H1 (cell line): Measurements from ENCODE around the gene ARL11. TPM values are rescaled to one million over a fixed set of nuclear protein-coding genes. Genes with fewer than 3 reads are reported as not detected.

Experiments
- CTCF ChIA-PET: fragments of 300-600 bp; sonication (Branson Sonifier 250); formaldehyde crosslinking; loops from one replicate; lab custom pipeline; 2021; ENCODE audit not compliant: partially characterized antibody; lab: Charles Lee
- POLR2A ChIA-PET: fragments of 300-600 bp; sonication (Branson Sonifier 250); formaldehyde crosslinking; loops from one replicate; lab custom pipeline; 2021; ENCODE audit warnings: inconsistent platforms; ENCODE audit not compliant: partially characterized antibody; lab: Charles Lee
- DNase-seq, 2 experiments: peaks; one replicate each; pipeline versions ENCODE4 v3.0.0 to v3.0.0-alpha.2; 2010 to 2022; ENCODE audit warnings: low spot score in 2 of 2, low read depth in 1 of 2, mixed read lengths in 1 of 2
- FAIRE-seq: peaks from 2 replicates; lab custom pipeline; 2011; peaks lifted over from hg19 to GRCh38; lab: Jason Lieb, UNC
- H2AFZ ChIP-seq: 2 replicates; pipeline ENCODE4 v1.8.1; 2012; ENCODE audit warnings: low read length, inconsistent platforms
- H2AK5ac ChIP-seq: 2 replicates; pipeline ENCODE4 v1.6.1; 2013; ENCODE audit warnings: low read depth, low read length
- H2BK120ac ChIP-seq: replicated peaks from 2 replicates; pipeline ENCODE3; 2013; ENCODE audit warnings: low read depth, low read length, inconsistent platforms
- H2BK12ac ChIP-seq: 2 replicates; pipeline ENCODE4 v1.6.1; 2013; ENCODE audit warnings: low read depth, low read length
- H2BK15ac ChIP-seq: 2 replicates; pipeline ENCODE4 v1.6.1; 2013; ENCODE audit warnings: low read length
- H2BK20ac ChIP-seq: 2 replicates; pipeline ENCODE4 v1.6.1; 2013; ENCODE audit warnings: low read length
- H2BK5ac ChIP-seq: 2 replicates; pipeline ENCODE4 v1.6.1; 2013; ENCODE audit warnings: low read depth, low read length
- H3K14ac ChIP-seq: 2 replicates; pipeline ENCODE4 v1.6.1; 2013; ENCODE audit warnings: inconsistent platforms; ENCODE audit not compliant: insufficient read length
- H3K18ac ChIP-seq: 2 replicates; pipeline ENCODE4 v1.6.1; 2013; ENCODE audit warnings: low read length; ENCODE audit errors: extremely low read depth
- H3K23ac ChIP-seq: 2 replicates; pipeline ENCODE4 v1.6.1; 2013; ENCODE audit warnings: inconsistent platforms; ENCODE audit not compliant: insufficient read length
- H3K23me2 ChIP-seq: 2 replicates; pipeline ENCODE4 v1.6.1; 2013; ENCODE audit warnings: low read depth, low read length
- H3K27ac ChIP-seq: 2 replicates; pipeline ENCODE4 v1.6.1; 2011; ENCODE audit warnings: low read depth, low read length, inconsistent platforms
- H3K27me3 ChIP-seq, 4 experiments: replicated peaks in 1 of 4; 1 replicate in 1 of 4; 2 replicates in 3 of 4; pipeline versions ENCODE4 v1.6.1 to v1.8.1; 2011 to 2013; ENCODE audit warnings: low read length in 3 of 4, mild to moderate bottlenecking in 3 of 4, inconsistent platforms in 2 of 4, mixed read lengths in 2 of 4, moderate library complexity in 1 of 4; ENCODE audit not compliant: control insufficient read depth in 3 of 4, insufficient read depth in 3 of 4; ENCODE audit errors: extremely low read depth in 1 of 4
- H3K36me3 ChIP-seq, 4 experiments: 2 replicates each; pipeline versions ENCODE4 v1.6.1 to v1.8.1; 2011 to 2013; ENCODE audit warnings: mild to moderate bottlenecking in 4 of 4, low read length in 3 of 4, moderate library complexity in 2 of 4, control low read depth in 1 of 4, inconsistent platforms in 1 of 4; ENCODE audit not compliant: insufficient read depth in 4 of 4, control insufficient read depth in 2 of 4
- H3K4ac ChIP-seq: replicated peaks from 2 replicates; pipeline ENCODE3; 2013; ENCODE audit warnings: low read length, low read depth, mixed read lengths, inconsistent platforms; ENCODE audit not compliant: insufficient read length
- H3K4me1 ChIP-seq, 4 experiments: replicated peaks in 1 of 4; 1 replicate in 1 of 4; 2 replicates in 3 of 4; pipeline versions ENCODE4 v1.6.1 to v1.8.1; 2011 to 2013; ENCODE audit warnings: low read length in 3 of 4, inconsistent platforms in 2 of 4, mixed read lengths in 1 of 4; ENCODE audit not compliant: insufficient read depth in 4 of 4, control insufficient read depth in 3 of 4
- H3K4me2 ChIP-seq, 2 experiments: 2 replicates each; pipeline versions ENCODE4 v1.6.1 to v1.8.1; 2011 to 2013; ENCODE audit warnings: low read depth in 2 of 2, low read length in 2 of 2, control low read depth in 1 of 2, inconsistent platforms in 1 of 2, mild to moderate bottlenecking in 1 of 2; ENCODE audit not compliant: insufficient read depth in 1 of 2
- H3K4me3 ChIP-seq, 4 experiments: fragments of 200-600, 300-600 bp in 1 of 4; sonication (generic), shearing (Covaris generic), sonication (Bioruptor Twin) in 1 of 4; 2 replicates each; pipeline versions ENCODE4 v1.5.1 to v1.8.1; 2011 to 2016; ENCODE audit warnings: low read length in 4 of 4, low read depth in 3 of 4, control low read depth in 2 of 4, inconsistent platforms in 2 of 4, mild to moderate bottlenecking in 2 of 4, mixed read lengths in 1 of 4, moderate library complexity in 1 of 4; ENCODE audit not compliant: insufficient read depth in 2 of 4; ENCODE audit errors: extremely low read depth in 1 of 4
- H3K56ac ChIP-seq: replicated peaks from 2 replicates; pipeline ENCODE3; 2013; ENCODE audit warnings: low read depth, mild to moderate bottlenecking, mixed read lengths, low read length, inconsistent platforms; ENCODE audit not compliant: insufficient read length
- H3K79me1 ChIP-seq: 2 replicates; pipeline ENCODE4 v1.6.1; 2013; ENCODE audit warnings: low read depth, low read length, control low read depth
- H3K79me2 ChIP-seq, 2 experiments: 2 replicates each; pipeline versions ENCODE4 v1.6.1 to v1.8.1; 2012 to 2013; ENCODE audit warnings: low read length in 2 of 2, mild to moderate bottlenecking in 2 of 2, inconsistent platforms in 1 of 2; ENCODE audit not compliant: insufficient read depth in 2 of 2, control insufficient read depth in 1 of 2
- H3K9ac ChIP-seq, 4 experiments: replicated peaks in 1 of 4; 1 replicate in 1 of 4; 2 replicates in 3 of 4; pipeline versions ENCODE4 v1.6.1 to v1.8.1; 2011 to 2013; ENCODE audit warnings: low read depth in 3 of 4, low read length in 3 of 4, control low read depth in 2 of 4, mild to moderate bottlenecking in 2 of 4, moderate library complexity in 2 of 4, inconsistent platforms in 1 of 4; ENCODE audit errors: extremely low read depth in 1 of 4
- H3K9me3 ChIP-seq, 2 experiments: 2 replicates each; pipeline versions ENCODE4 v1.6.1 to v1.8.1; 2012 to 2013; ENCODE audit warnings: mild to moderate bottlenecking in 2 of 2, moderate library complexity in 2 of 2, control low read depth in 1 of 2, inconsistent platforms in 1 of 2, low read depth in 1 of 2, low read length in 1 of 2, mixed read lengths in 1 of 2; ENCODE audit not compliant: insufficient read depth in 2 of 2
- H4K20me1 ChIP-seq, 2 experiments: replicated peaks in 1 of 2; 2 replicates each; pipeline versions ENCODE3 to v1.8.1; 2011 to 2013; ENCODE audit warnings: inconsistent platforms in 2 of 2, low read length in 2 of 2, mild to moderate bottlenecking in 1 of 2; ENCODE audit not compliant: insufficient read depth in 2 of 2, control insufficient read depth in 1 of 2
- H4K5ac ChIP-seq: 2 replicates; pipeline ENCODE4 v1.6.1; 2013; ENCODE audit warnings: low read length, low read depth, mixed read lengths, inconsistent platforms; ENCODE audit not compliant: insufficient read length
- H4K8ac ChIP-seq: 2 replicates; pipeline ENCODE4 v1.8.0; 2013; ENCODE audit warnings: mild to moderate bottlenecking, moderate library complexity, low read length, inconsistent platforms; ENCODE audit not compliant: insufficient read depth; ENCODE audit errors: extremely low read depth
- H4K91ac ChIP-seq: replicated peaks from 2 replicates; pipeline ENCODE3; 2013; ENCODE audit warnings: low read length, mixed read lengths, inconsistent platforms; ENCODE audit not compliant: insufficient read length
- KDM1A ChIP-seq: fragments of 200-600, 300-600 bp; sonication (generic); IDR thresholded peaks from 2 replicates; pipeline ENCODE4 v1.7.1; 2016; ENCODE audit warnings: mild to moderate bottlenecking, low read length, borderline replicate concordance
- NANOG ChIP-seq: IDR thresholded peaks from 2 replicates; pipeline ENCODE4 v1.6.1; 2011; ENCODE audit warnings: low read length, low read depth, mild to moderate bottlenecking, inconsistent platforms; ENCODE audit not compliant: insufficient read depth, poor library complexity, severe bottlenecking
- NRF1 ChIP-seq: IDR thresholded peaks from 2 replicates; pipeline ENCODE4 v1.6.1; 2011; ENCODE audit warnings: mild to moderate bottlenecking, low read depth, low read length, improper control_type of control experiment
- SIN3A ChIP-seq, 2 experiments: IDR thresholded peaks in 1 of 2; conservative IDR thresholded peaks in 1 of 2; 2 replicates each; pipeline ENCODE4 v1.6.1; 2011 to 2012; ENCODE audit warnings: low read length in 2 of 2, improper control_type of control experiment in 1 of 2, low read depth in 1 of 2, mild to moderate bottlenecking in 1 of 2
- SRF ChIP-seq: IDR thresholded peaks from 2 replicates; pipeline ENCODE4 v1.6.1; 2011; ENCODE audit warnings: mild to moderate bottlenecking, low read depth, low read length, moderate library complexity
- SUZ12 ChIP-seq: fragments of 200-600 bp; sonication (generic); IDR thresholded peaks from 2 replicates; pipeline ENCODE4 v1.6.1; 2012; ENCODE audit warnings: mild to moderate bottlenecking, inconsistent platforms, low read length, moderate library complexity, mixed read lengths
- TBP ChIP-seq: IDR thresholded peaks from 2 replicates; pipeline ENCODE4 v1.6.1; 2011; ENCODE audit warnings: low read depth, low read length, improper control_type of control experiment
- WGBS, 2 experiments: shearing (Covaris generic) in 1 of 2; methylation state at CpG; one replicate each; pipeline versions ENCODE4 v1.1.6 to v1.1.7; 2013 to 2015; ENCODE audit warnings: low lambda C conversion rate in 2 of 2, mixed read lengths in 2 of 2, inconsistent platforms in 1 of 2, low coverage in 1 of 2, missing lambda C conversion rate in 1 of 2; ENCODE audit not compliant: insufficient replicate concordance in 2 of 2, insufficient coverage in 1 of 2, insufficient read length in 1 of 2; ENCODE audit errors: extremely low coverage in 1 of 2, missing lambda C conversion rate in 1 of 2; 5-methylcytosine and 5-hydroxymethylcytosine counted together
- polyA plus RNA-seq, 7 experiments: library from polyadenylated mRNA; depleted of rRNA in 3 of 7; stranded (reverse) in 5 of 7; unstranded in 2 of 7; fragments of >200 nt in 5 of 7; fragments of 200-250 nt in 2 of 7; gene quantifications; 1 replicate in 5 of 7; 2 replicates in 1 of 7; 4 replicates in 1 of 7; pipeline versions ENCODE4 v1.2.1 to v1.2.3, GENCODE V29; 2011 to 2013; ENCODE audit warnings: missing spikeins in 2 of 7, mixed read lengths in 2 of 7
- total RNA-seq: library from RNA; stranded (reverse); fragmentation: NEBNext Ultra II Directional; extraction: Animal tissue kit (Norgen Biotek cat#: 25700); gene quantifications from 2 replicates; pipeline ENCODE4 v1.2.1, GENCODE V29; 2021
- TF ChIP-seq, protein P1 (sequence below): IDR thresholded peaks from 2 replicates; pipeline ENCODE4 v1.6.1; 2012; ENCODE audit warnings: inconsistent platforms
- TF ChIP-seq, protein P2 (sequence below), 3 experiments: IDR thresholded peaks; 1 replicate in 2 of 3; 2 replicates in 1 of 3; pipeline versions ENCODE4 v1.5.1 to v1.6.1; 2011; ENCODE audit warnings: low read length in 3 of 3, mild to moderate bottlenecking in 3 of 3, inconsistent platforms in 2 of 3, low read depth in 1 of 3, moderate library complexity in 1 of 3; ENCODE audit not compliant: insufficient read depth in 1 of 3; ENCODE audit errors: control extremely low read depth in 1 of 3

Gene ARL11
- total and polyA plus RNA-seq, 2 of the 8 experiments (the other 6 are each of a cell fraction or from before 2014, with no cell fraction given): 0.45 to 0.52 TPM

DNA sequence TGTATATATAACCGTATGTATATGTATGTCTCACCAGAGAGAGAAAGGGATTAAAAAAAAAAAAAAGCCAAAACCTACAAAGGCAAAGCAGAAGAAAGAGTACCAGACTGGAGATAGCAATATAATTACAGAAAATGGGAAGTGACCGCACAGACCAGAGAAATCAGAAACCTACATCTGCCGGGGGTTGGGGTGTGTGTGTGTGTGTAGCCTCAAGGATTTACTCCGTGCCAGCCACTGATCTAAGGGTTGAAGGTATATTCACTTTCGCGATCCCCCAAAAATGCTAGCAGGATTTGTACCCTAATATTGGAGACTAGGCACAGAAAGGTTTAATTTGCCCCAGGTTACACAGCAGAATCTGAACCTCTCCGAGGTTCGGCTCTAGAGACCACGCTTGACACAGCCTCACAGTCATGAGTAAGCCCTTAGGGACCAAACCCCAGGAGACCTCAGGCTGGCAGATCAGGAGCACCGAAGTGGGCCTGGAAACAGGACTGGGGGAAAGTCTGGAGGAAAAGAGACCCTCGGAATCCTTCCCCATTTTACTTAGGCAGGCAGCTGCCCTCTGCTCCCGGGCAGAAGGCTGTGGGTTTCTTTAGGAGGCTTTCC is 14.8 kb downstream of the ARL11 start:
- no peaks in the 10 kb centered on the region for H3K79me2 ChIP-seq
- no peak overlapping the region for H3K4ac ChIP-seq
- H4K8ac ChIP-seq: no peak overlapping the region
- no peaks in the 10 kb centered on the region for H4K20me1 ChIP-seq
- H3K9me3 ChIP-seq: no peaks in the 10 kb centered on the region
- no peak overlapping the region for H2BK12ac ChIP-seq
- no peak overlapping the region for H3K27ac ChIP-seq
- no peak overlapping the region for H2BK20ac ChIP-seq
- H3K18ac ChIP-seq: no peak overlapping the region
- no peaks in the 10 kb centered on the region for H3K23me2 ChIP-seq
- H3K9ac ChIP-seq: no peak overlapping the region
- H2AK5ac ChIP-seq: no peak overlapping the region
- no peak overlapping the region for H2BK5ac ChIP-seq
- DNase-seq (no peak), FAIRE-seq (no peak)
- no peak overlapping the region for H4K91ac ChIP-seq
- H4K5ac ChIP-seq: no peak overlapping the region
- no peak overlapping the region for H3K4me2 ChIP-seq
- POLR2A ChIA-PET: interaction anchor here (1.0 kb wide), 1 partner anchor 15 kb away, joined by 6 read pairs; the partner anchor contains the start of gene ARL11
- H3K56ac ChIP-seq: no peak overlapping the region
- CTCF ChIA-PET: interaction anchor here (0.6 to 0.8 kb wide), 2 partner anchors 15 to 252 kb away, joined by 3 to 5 read pairs; partner anchors contain the start of gene ARL11
- H3K4me1 ChIP-seq: peaks cover 0 to 1% (median 0%) of the 10 kb centered on the region in 4 experiments; a peak in 1 of 7 replicates
- WGBS, 2 experiments: 95% methylated on average over 12 of the region's 12 CpGs; no CpG with 5 or more reads in 1 of the 2 experiments
- no peak overlapping the region for H2AFZ ChIP-seq
- H3K36me3 ChIP-seq: no peaks in the 10 kb centered on the region; a peak in 1 of 8 replicates
- H3K14ac ChIP-seq: no peak overlapping the region
- no peaks in the 10 kb centered on the region for H3K27me3 ChIP-seq
- no peak overlapping the region for H3K4me3 ChIP-seq
- no peak overlapping the region for H2BK120ac ChIP-seq
- H3K79me1 ChIP-seq: no peaks in the 10 kb centered on the region
- no peak overlapping the region for H2BK15ac ChIP-seq
- no peak overlapping the region for H3K23ac ChIP-seq
- TF ChIP-seq SIN3A (conservative IDR thresholded peaks at IDR 0.05 in 1 of 2, IDR thresholded peaks at IDR 0.05 in 1 of 2; ENCODE audit: low read depth in 1 of 2, low read length in 2 of 2): no peak
- TF ChIP-seq NANOG: no peak
- no peak for TF ChIP-seq TBP
- no peak for TF ChIP-seq SRF
- TF ChIP-seq, protein P1, sequence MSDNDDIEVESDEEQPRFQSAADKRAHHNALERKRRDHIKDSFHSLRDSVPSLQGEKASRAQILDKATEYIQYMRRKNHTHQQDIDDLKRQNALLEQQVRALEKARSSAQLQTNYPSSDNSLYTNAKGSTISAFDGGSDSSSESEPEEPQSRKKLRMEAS: no peak
- TF ChIP-seq, protein P2, sequence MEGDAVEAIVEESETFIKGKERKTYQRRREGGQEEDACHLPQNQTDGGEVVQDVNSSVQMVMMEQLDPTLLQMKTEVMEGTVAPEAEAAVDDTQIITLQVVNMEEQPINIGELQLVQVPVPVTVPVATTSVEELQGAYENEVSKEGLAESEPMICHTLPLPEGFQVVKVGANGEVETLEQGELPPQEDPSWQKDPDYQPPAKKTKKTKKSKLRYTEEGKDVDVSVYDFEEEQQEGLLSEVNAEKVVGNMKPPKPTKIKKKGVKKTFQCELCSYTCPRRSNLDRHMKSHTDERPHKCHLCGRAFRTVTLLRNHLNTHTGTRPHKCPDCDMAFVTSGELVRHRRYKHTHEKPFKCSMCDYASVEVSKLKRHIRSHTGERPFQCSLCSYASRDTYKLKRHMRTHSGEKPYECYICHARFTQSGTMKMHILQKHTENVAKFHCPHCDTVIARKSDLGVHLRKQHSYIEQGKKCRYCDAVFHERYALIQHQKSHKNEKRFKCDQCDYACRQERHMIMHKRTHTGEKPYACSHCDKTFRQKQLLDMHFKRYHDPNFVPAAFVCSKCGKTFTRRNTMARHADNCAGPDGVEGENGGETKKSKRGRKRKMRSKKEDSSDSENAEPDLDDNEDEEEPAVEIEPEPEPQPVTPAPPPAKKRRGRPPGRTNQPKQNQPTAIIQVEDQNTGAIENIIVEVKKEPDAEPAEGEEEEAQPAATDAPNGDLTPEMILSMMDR (IDR thresholded peaks at IDR 0.05; ENCODE audit: control extremely low read depth in 1 of 3, insufficient read depth in 1 of 3, low read depth in 1 of 3, low read length in 3 of 3): no peak
- TF ChIP-seq KDM1A: no peak
- no peak for TF ChIP-seq NRF1
- no peak for TF ChIP-seq SUZ12
